ENCODE measurements around the gene CTSS.
"Not testable (repeated sequence)": the region's sequence is repeated elsewhere in the genome, so short reads cannot be mapped to it uniquely, and the experiment has no call there.

The CTSS gene

GRCh38 chr1:150765296-150765976 is at the start of gene CTSS:
Gene CTSS, minus strand, starts transcription at chr1:150765778. Its CDS starts 1,015 bp downstream, at chr1:150764763.
- DNase-seq, result peak; percentile 73

- DNase-seq, result peak; percentile 84
These were observed 47.6 kb upstream of the CTSS start for GRCh38 chr1:150813028-150813707.

- no peak for DNase-seq
These were observed 45.5 kb upstream of the CTSS start for GRCh38 chr1:150810958-150811659.

GRCh38 chr1:150809651-150810050 is 44.1 kb upstream of the CTSS start:
- no peak for DNase-seq

GRCh38 chr1:150808846-150809245 is 43.3 kb upstream of the CTSS start:
- no peak for DNase-seq

- DNase-seq, result no peak
These were observed 42.5 kb upstream of the CTSS start, which contains the start of gene CTSK for GRCh38 chr1:150808121-150808520. Gene CTSK, minus strand, starts transcription at chr1:150808260. Its CDS starts 1,455 bp downstream, at chr1:150806805.

- no peak for DNase-seq
These were observed 41.9 kb upstream of the CTSS start for GRCh38 chr1:150807249-150808023.

GRCh38 chr1:150805899-150806298 is 40.3 kb upstream of the CTSS start:
- no peak for DNase-seq

GRCh38 chr1:150804671-150805070 is 39.1 kb upstream of the CTSS start:
- DNase-seq, result no peak

- no peak for DNase-seq
These were observed 33.5 kb upstream of the CTSS start for GRCh38 chr1:150799089-150799488.

GRCh38 chr1:150798525-150798924 is 32.9 kb upstream of the CTSS start:
- DNase-seq, result no peak

GRCh38 chr1:150796374-150796773 is 30.8 kb upstream of the CTSS start:
- DNase-seq, result no peak

GRCh38 chr1:150793778-150794177 is 28.2 kb upstream of the CTSS start:
- not testable (repeated sequence) for DNase-seq

GRCh38 chr1:150793221-150793620 is 27.6 kb upstream of the CTSS start:
- DNase-seq, result no peak

- DNase-seq, result no peak
These were observed 26.0 kb upstream of the CTSS start for GRCh38 chr1:150791585-150791984.

- DNase-seq, result no peak
These were observed 23.8 kb upstream of the CTSS start for GRCh38 chr1:150789396-150789795.

GRCh38 chr1:150788946-150789345 is 23.4 kb upstream of the CTSS start:
- DNase-seq, result no peak

- no peak for DNase-seq
These were observed 21.9 kb upstream of the CTSS start for GRCh38 chr1:150787455-150787854.

GRCh38 chr1:150780510-150780909 is 14.9 kb upstream of the CTSS start:
- no peak for DNase-seq

- no peak for DNase-seq
These were observed 12.8 kb upstream of the CTSS start for GRCh38 chr1:150778409-150778808.

- DNase-seq, result no peak
These were observed 12.0 kb upstream of the CTSS start for GRCh38 chr1:150777544-150777943.

- DNase-seq, result not testable (repeated sequence)
These were observed 10.4 kb upstream of the CTSS start for GRCh38 chr1:150775931-150776505.

GRCh38 chr1:150775276-150775675 is 9.7 kb upstream of the CTSS start:
- DNase-seq, result no peak

Measured in DMS53 (cell line).